Spleen (tissue), 11 donors: ENCODE data around the gene ASTN1. TPM values are rescaled to one million over a fixed set of nuclear protein-coding genes. Genes with fewer than 3 reads are reported as not detected.

ENCODE experiments used
- DNase-seq: peaks from one replicate; pipeline ENCODE4 v3.0.0-alpha.2; 2020
- H3K27ac ChIP-seq, 8 donors: fragments of 200-600 bp; sonication (generic) in 7 of 8; 1 replicate in 4 of 8; 2 replicates in 4 of 8; pipeline versions ENCODE4 v1.5.0 to v1.8.0; 2016 to 2021; ENCODE audit warnings: inconsistent platforms in 4 of 8, mild to moderate bottlenecking in 4 of 8, moderate library complexity in 1 of 8
- H3K27me3 ChIP-seq, 7 donors: fragments of 200-600 bp; sonication (generic) in 6 of 7; replicated peaks in 1 of 7; 1 replicate in 4 of 7; 2 replicates in 3 of 7; pipeline versions ENCODE4 v1.5.0 to v1.8.0; 2016 to 2021; ENCODE audit warnings: inconsistent platforms in 3 of 7, mild to moderate bottlenecking in 1 of 7
- H3K36me3 ChIP-seq, 6 donors: fragments of 200-600 bp; sonication (generic) in 5 of 6; 1 replicate in 4 of 6; 2 replicates in 2 of 6; pipeline versions ENCODE4 v1.5.0 to v1.8.0; 2016 to 2021; ENCODE audit warnings: inconsistent platforms in 2 of 6
- H3K4me1 ChIP-seq, 6 donors: fragments of 200-600 bp; sonication (generic) in 5 of 6; 1 replicate in 3 of 6; 2 replicates in 3 of 6; pipeline versions ENCODE4 v1.5.0 to v1.8.0; 2016 to 2021; ENCODE audit warnings: inconsistent platforms in 3 of 6
- H3K4me3 ChIP-seq, 8 donors: fragments of 200-600 bp; sonication (generic) in 7 of 8; 1 replicate in 4 of 8; 2 replicates in 4 of 8; pipeline versions ENCODE4 v1.5.0 to v1.8.0; 2016 to 2021; ENCODE audit warnings: inconsistent platforms in 4 of 8, mild to moderate bottlenecking in 4 of 8, moderate library complexity in 2 of 8
- H3K9me3 ChIP-seq, 8 donors: fragments of 200-600 bp; sonication (generic) in 7 of 8; 1 replicate in 4 of 8; 2 replicates in 4 of 8; pipeline versions ENCODE4 v1.5.0 to v1.8.0; 2016 to 2021; ENCODE audit warnings: inconsistent platforms in 4 of 8
- CTCF ChIP-seq, 11 experiments: fragments of 200-600 bp in 7 of 11; fragments of 450-650 bp in 4 of 11; sonication (generic) in 4 of 11; IDR thresholded peaks in 8 of 11; conservative IDR thresholded peaks in 3 of 11; 1 replicate in 7 of 11; 2 replicates in 4 of 11; pipeline versions ENCODE4 v1.4.0 to v1.8.0; 2016 to 2021; ENCODE audit warnings: antibody characterized with exemption in 11 of 11, inconsistent platforms in 4 of 11, mild to moderate bottlenecking in 1 of 11
- POLR2A ChIP-seq, 3 donors: fragments of 450-650 bp; IDR thresholded peaks; one replicate each; pipeline ENCODE4 v1.5.1; 2017; ENCODE audit warnings: antibody characterized with exemption in 3 of 3, mild to moderate bottlenecking in 1 of 3
- POLR2AphosphoS5 ChIP-seq, 3 donors: sonication (generic); formaldehyde crosslinking; IDR thresholded peaks; one replicate each; pipeline ENCODE4 v1.5.1; 2017; ENCODE audit warnings: antibody characterized with exemption in 3 of 3
- WGBS, 5 donors: extraction: QIAGEN DNeasy Blood & Tissue Kit in 3 of 5; methylation state at CpG; one replicate each; pipeline versions ENCODE4 v1.1.5 to v1.1.7; 2013 to 2018; 5-methylcytosine and 5-hydroxymethylcytosine counted together
- intact Hi-C: fragments of 100-400 bp; cut with DNase I; formaldehyde crosslinking; loops from one replicate; pipeline ENCODE4 v1.15.0; 2023; ENCODE audit warnings: low total_unique reads
- polyA plus RNA-seq, 3 donors: library from polyadenylated mRNA; stranded (reverse); fragments of 200-250 nt; gene quantifications; one replicate each; pipeline ENCODE4 v1.2.1, GENCODE V29; 2013
- total RNA-seq, 7 donors: library from RNA; depleted of rRNA in 3 of 7; stranded (reverse); fragments of >200 nt in 3 of 7; fragmentation: NEBNext Ultra II Directional in 4 of 7; extraction: Animal tissue kit (Norgen Biotek cat#: 25700) in 4 of 7; gene quantifications; one replicate each; pipeline versions ENCODE4 v1.1.0 to v1.2.1, GENCODE V29; 2016 to 2021
- donor health status: healthy with polysubstance abuse.
- donor health status: DM: no; HTN: no; CAD: no; lungs with moderate emphysema.
- donor health status: DM: no; HTN: no; CAD: no.
- donor health status: Bipolar disorder and iron deficiency.
- donor health status: healthy.
- donor health status: DM: no; HTN: no; CAD: no.
- donor health status: DM: yes; HTN: yes; CAD: no.

The ASTN1 gene
- total and polyA plus RNA-seq, 10 donors: 0.56 to 7.5 (median 4.2) TPM

GRCh38 chr1:176959191-176959820, 205.2 kb downstream of the ASTN1 start:
- TF ChIP-seq CTCF (IDR thresholded peaks at IDR 0.05 in 8 of 11, conservative IDR thresholded peaks at IDR 0.05 in 3 of 11): no peak
- no peak for TF ChIP-seq POLR2AphosphoS5 (IDR thresholded peaks at IDR 0.05)
- no peak for TF ChIP-seq POLR2A (IDR thresholded peaks at IDR 0.05)
- Histone ChIP-seq H3K9me3 (no peaks in the 10 kb centered on the region), H3K4me1 (peaks cover 0 to 4% (median 0%) of the 10 kb centered on the region in 6 donors), H3K27ac (no peak overlapping the region), H3K4me3 (no peak overlapping the region), H3K36me3 (no peaks in the 10 kb centered on the region), H3K27me3 (no peaks in the 10 kb centered on the region)
- WGBS, 5 donors: 59 to 67% (median 62%) methylated on average over 3 of the region's 3 CpGs
- no peak for DNase-seq
- intact Hi-C loops: no loop called here

- DNase-seq: no peak
- intact Hi-C loops: no loop called here
- H3K27me3 ChIP-seq: no peaks in the 10 kb centered on the region
- WGBS, 5 donors: 90 to 95% (median 92%) methylated on average over 10 of the region's 10 CpGs
- H3K36me3 ChIP-seq: no peaks in the 10 kb centered on the region
- peaks cover 0 to 4% (median 0%) of the 10 kb centered on the region in 6 donors for H3K4me1 ChIP-seq
- no peak overlapping the region for H3K27ac ChIP-seq
- H3K9me3 ChIP-seq: no peaks in the 10 kb centered on the region
- TF ChIP-seq POLR2A (IDR thresholded peaks at IDR 0.05): no peak
- TF ChIP-seq POLR2AphosphoS5 (IDR thresholded peaks at IDR 0.05): no peak
- no peak for TF ChIP-seq CTCF (IDR thresholded peaks at IDR 0.05 in 8 of 11, conservative IDR thresholded peaks at IDR 0.05 in 3 of 11)
- H3K4me3 ChIP-seq: no peak overlapping the region
These were observed 206.9 kb downstream of the ASTN1 start for GRCh38 chr1:176957603-176958002.

GRCh38 chr1:176954242-176954641, 210.3 kb downstream of the ASTN1 start:
- no peaks in the 10 kb centered on the region for H3K9me3 ChIP-seq
- no peak overlapping the region for H3K4me3 ChIP-seq
- intact Hi-C loops: no loop called here
- DNase-seq: no peak
- no peaks in the 10 kb centered on the region for H3K4me1 ChIP-seq
- TF ChIP-seq POLR2AphosphoS5 (IDR thresholded peaks at IDR 0.05) (no peak), CTCF (IDR thresholded peaks at IDR 0.05 in 8 of 11, conservative IDR thresholded peaks at IDR 0.05 in 3 of 11) (no peak), POLR2A (IDR thresholded peaks at IDR 0.05) (no peak)
- no peak overlapping the region for H3K27ac ChIP-seq
- peaks cover 0 to 1% (median 0%) of the 10 kb centered on the region in 7 donors for H3K27me3 ChIP-seq
- no peaks in the 10 kb centered on the region for H3K36me3 ChIP-seq

GRCh38 chr1:176950736-176951324, 213.7 kb downstream of the ASTN1 start:
- H3K9me3 ChIP-seq: no peaks in the 10 kb centered on the region
- TF ChIP-seq CTCF (IDR thresholded peaks at IDR 0.05 in 8 of 11, conservative IDR thresholded peaks at IDR 0.05 in 3 of 11) (no peak), POLR2AphosphoS5 (IDR thresholded peaks at IDR 0.05) (no peak), POLR2A (IDR thresholded peaks at IDR 0.05) (no peak)
- intact Hi-C loops: no loop called here
- no peaks in the 10 kb centered on the region for H3K36me3 ChIP-seq
- no peak overlapping the region for H3K27ac ChIP-seq
- peaks cover 0 to 4% (median 0%) of the 10 kb centered on the region in 7 donors for H3K27me3 ChIP-seq
- no peak overlapping the region for H3K4me3 ChIP-seq
- no peak for DNase-seq
- H3K4me1 ChIP-seq: no peaks in the 10 kb centered on the region
- WGBS, 5 donors: 53 to 81% (median 55%) methylated on average over 2 of the region's 2 CpGs
